ENCODE measurements around the gene HGFAC.

Gene HGFAC

DNA sequence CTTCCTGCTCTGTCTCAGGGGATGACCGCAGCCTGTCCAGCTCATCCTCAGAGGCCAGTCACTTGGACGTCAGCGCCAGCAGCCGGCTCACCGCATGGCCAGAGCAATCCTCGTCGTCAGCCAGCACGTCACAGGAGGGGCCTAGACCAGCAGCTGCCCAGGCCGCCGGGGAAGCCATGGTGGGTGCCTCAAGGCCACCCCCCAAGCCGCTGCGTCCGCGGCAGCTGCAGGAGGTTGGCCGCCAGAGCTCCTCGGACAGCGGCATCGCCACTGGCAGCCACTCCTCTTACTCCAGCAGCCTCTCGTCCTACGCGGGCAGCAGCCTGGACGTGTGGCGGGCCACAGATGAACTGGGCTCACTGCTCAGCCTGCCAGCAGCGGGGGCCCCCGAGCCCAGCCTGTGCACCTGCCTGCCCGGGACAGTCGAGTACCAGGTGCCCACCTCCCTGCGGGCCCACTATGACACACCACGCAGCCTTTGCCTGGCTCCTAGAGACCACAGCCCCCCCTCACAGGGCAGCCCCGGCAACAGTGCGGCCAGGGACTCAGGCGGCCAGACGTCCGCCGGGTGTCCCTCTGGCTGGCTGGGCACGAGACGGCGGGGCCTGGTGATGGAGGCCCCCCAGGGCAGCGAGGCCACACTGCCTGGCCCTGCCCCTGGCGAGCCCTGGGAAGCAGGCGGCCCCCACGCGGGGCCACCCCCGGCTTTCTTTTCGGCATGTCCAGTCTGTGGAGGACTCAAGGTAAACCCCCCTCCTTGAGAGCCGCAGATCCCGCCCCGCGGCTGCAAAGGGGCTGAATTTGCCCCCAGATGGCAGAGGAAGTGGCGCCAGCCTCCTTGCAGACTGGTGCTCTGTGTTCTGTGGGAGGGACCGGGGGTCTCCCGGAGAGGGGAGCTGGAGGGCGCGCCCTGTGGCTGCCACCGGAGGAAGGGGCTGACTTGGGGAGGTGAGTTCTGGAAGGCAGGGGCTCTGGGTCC lies 51.3 kb downstream of the HGFAC start:
- FAIRE-seq, result no peak

DNA sequence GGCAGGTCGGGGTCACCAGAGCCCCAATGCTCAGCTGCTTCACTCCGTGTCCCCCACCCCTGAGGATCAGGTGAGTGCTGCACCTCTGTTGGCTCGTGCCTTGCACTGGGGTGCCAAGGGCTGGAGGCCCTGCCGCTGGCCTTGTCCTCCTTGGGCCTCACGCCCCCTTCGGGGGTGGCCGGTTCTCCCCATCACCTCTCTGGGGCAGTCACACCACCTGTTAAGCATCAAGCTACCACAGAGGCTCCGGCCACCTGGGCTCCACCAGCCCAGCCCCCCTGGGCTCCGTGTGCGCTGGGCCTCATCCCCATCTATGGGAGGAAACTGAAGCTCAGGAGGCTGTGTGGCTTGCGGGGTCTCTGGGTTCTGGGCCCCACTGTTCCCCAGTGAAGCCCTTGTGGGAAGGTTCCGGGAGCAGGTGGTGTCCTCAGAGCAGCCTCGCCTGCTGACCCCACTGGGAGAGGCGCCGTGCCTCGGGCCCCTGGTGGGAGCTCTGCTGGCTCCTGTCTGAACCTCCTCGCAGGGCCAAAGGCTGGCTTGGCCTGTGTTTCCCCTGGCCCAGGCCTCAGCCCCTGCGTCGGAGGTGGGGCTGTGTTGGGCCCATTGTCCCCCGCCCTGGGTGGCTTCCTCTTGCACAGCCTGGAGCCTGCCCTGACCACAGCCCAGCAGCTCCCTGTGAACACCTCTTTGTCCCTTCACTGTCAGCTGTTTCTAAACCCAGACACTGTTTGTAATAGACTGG lies 52.1 kb downstream of the HGFAC start:
- no peak for FAIRE-seq

DNA sequence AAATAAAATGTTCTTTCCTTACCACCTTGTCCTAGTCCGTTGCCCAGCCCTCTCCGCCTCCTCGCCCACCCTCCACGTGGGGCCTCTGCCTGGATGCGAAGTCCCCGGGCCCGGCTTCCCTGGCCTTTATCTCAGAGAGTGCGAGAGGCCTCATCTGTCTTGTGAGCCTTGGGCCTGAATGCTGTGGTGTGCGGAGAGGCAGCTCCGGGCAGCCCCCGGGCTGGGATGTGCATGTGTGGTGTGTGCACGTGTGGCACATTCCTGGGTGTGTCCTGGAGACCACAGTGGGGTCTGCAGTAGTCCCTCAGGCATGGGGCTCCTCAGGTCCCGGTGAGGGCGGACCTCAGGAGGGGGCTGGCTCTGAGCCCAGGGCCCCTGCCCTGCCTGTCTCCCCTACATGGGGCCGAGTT lies 52.7 kb downstream of the HGFAC start:
- FAIRE-seq, result no peak

DNA sequence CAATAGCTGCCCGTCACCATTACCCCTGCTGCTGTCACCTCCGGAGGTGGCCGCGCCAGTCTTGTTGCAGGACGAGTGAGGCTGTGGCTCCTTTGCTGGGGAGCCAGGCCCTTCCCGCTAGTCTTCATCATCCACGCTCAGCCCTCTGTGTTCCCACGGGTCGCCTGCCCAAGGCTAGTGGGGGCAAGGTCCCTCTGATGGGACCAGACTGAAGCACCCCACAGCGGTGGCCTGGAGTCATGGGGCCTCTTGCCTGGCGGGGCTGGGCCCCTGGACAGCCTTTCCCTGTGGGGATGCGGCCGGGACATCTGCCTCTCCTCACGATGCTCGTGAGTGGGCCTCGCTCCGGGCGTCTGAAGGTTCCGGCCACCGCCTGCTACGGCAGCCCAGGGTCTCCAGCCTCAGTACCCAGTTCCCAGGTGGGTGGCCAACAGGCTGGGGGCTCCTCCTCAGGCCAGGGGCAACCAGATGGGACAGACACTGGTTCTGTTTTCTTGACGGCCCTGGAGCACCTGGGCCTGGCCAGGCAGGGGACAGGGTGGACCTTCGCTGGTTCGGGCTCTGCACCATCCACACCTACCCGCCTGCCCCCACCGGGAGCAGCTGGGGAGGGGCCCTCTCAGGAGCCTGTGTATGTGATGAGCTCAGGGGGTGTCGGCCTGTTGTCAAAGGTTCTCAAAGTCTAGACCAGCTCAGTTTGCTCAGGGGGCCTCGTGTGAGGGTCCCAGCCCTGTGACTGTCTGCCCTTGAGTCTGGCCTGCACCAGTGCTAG lies 53.6 kb downstream of the HGFAC start:
- FAIRE-seq, result no peak

DNA sequence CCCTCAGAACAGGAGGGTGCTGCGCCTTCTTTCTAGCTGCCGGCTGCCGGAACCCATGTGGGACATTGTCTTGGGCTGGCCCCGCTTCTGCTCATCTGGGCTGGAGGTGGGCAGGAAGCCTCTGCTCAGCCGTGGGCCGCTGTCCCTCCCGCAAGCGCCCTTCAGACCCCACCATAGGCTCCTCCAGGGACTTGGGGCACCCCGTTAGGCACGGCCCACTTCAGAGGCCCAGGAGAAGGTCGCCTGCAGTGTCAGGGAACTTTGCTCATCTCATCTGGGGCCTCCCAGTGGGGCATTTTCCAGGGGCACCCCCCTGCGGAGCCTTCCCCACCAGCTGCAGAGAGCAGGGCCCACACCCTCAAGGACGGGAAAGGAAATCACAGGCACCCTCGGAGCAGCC lies 54.3 kb downstream of the HGFAC start:
- no peak for FAIRE-seq

DNA sequence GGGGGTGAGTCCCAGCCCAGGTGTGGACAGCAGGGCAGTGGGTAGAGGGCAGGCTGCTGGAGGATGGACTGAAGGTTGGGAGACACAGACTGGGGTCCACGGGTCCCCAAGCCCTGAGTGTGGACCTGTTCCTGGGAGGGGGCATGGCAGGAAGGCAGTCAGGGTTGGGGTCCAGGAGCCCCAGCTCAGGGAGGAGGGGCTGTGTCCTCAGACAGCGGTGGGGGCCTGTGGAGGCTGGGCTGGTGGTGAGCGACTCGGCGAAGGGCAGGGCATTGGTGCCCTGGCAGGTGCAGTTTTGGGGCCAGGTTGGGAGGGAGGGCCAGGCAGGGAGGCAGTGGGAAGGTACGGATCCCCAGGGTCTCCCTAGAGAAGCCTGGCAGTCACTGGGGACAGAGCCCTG lies 55.3 kb downstream of the HGFAC start:
- FAIRE-seq, result no peak

DNA sequence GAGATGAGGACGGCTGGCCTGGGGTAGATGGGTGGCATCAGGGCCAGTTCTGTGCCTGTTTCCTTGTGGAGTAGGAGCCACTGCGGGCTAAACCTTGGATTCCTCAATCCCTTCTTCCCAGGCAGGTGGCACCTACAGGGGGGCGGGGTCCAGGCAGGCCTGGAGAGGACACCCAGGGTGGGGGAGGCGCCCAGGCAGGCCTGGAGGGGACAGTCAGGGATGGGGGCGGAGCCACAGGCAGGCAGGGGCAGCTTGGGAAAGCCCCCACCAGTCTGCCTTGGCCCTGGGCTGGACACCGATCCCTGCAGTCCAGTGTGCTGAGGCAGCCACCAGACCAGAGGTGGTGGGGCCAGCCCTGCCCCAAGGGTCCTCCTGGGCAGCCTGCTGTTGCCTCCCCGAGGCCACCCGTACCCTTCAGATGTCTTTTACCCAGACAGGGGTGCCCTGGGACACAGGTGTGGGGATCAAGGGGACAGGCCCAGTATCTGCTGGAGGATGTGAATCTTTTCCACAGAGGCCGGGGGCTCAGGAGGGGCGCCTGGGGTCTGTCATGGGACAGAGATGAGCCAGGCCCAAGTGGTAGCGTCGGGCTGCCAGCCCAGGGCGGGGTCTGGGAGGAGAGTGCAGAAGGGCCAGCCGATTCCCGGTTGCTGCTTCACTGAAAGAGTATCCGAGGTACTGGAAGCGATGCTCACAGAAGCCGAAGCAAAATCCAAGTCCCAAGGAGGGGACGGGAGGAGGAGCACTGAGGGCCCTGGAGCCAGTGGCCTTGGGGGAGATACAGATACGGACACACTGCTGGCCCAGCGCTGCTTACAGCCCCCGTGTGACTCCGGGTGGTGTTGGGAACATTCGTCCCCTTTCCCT lies 56.0 kb downstream of the HGFAC start:
- no peak for FAIRE-seq

DNA sequence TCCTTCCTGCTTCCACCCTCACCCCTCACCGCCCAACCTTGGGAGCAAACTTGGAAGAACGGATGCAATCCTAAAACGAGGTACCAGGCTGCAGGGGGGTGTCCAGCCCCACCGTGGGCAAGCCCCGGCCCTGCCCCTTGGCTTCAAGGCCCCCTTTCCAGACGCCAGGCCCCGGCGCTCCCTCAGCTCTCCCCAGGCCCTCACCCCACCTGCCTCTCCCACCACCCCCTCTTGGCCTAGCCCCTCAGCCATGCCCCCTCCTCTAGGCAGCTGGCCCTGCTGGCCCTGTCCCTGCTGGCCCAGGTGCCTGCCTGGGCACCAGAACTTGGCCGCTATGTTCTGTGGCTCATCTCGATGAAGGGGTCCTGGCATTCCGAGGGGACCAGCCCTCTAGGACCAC lies 56.6 kb downstream of the HGFAC start:
- FAIRE-seq, result no peak
